ENCODE data around the gene TAS2R60. TPM values are rescaled to one million over a fixed set of nuclear protein-coding genes. Genes with fewer than 3 reads are reported as not detected.
"Not testable (repeated sequence)": the region's sequence is repeated elsewhere in the genome, so short reads cannot be mapped to it uniquely, and the experiment has no call there.

TAS2R60 gene
- total and polyA plus RNA-seq, 2 donors: 0.02 to 0.24 TPM

DNA sequence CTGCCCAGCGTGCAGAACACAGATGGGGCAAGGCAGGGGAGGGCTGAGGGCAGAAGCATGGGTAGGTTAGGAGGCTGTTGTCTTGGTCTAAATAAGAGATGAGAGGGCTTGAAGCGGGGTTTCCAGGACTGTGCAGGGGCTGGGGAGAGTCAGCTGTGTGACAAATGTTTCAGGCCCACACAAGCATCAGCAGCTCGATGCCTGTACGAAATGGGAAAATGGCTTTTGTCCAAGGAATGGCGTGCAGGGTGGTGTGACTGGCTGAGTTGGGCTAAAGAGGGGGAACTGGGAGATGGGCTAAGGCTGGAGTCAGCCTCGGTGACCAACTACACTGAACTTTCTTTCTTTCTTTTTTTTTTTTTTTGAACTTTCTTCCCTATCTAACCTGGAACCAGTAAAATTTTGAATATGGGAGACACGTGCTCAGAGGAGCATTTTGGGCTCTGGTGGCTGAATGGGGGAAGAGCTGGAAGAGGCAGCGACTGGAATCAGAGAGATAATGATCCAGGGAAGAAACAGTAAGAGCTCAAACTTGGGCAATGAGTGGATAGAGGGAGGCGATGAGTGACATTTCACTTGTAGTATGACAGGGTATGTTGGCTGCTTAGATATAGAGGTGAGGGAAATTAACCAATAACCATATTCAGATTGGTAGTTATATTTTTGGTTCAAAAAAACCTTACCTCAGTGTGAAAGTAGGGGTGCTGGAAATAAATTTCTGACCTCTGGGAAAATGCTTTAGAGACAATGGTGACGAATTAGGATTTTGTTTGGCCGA lies 24.4 kb upstream of the TAS2R60 start:
- no peak for DNase-seq (ENCODE audit: low read depth in 6 of 9, low spot score in 9 of 9)
- Histone ChIP-seq H3K4me3 (ENCODE audit: low read length in 2 of 2) (no peak overlapping the region), H3K27me3 (ENCODE audit: control insufficient read depth in 2 of 2, insufficient read depth in 1 of 2, low read length in 1 of 2) (no peaks in the 10 kb centered on the region), H3K4me1 (ENCODE audit: control insufficient read depth in 2 of 2, insufficient read depth in 2 of 2, low read length in 2 of 2) (peaks cover 0 to 5% of the 10 kb centered on the region in 2 donors), H3K36me3 (ENCODE audit: control insufficient read depth in 2 of 2, insufficient read depth in 2 of 2, low read length in 1 of 2) (peaks cover 0 to 16% of the 10 kb centered on the region in 2 donors), H3K27ac (ENCODE audit: low read depth in 1 of 2, low read length in 1 of 2) (peak overlapping the region in 1 of 2 donors; percentile 1), H3K9me3 (ENCODE audit: control insufficient read depth in 2 of 2, insufficient read depth in 1 of 2, low read length in 1 of 2) (no peaks in the 10 kb centered on the region)
- 94% methylated on average over 11 of the region's 11 CpGs for WGBS

DNA sequence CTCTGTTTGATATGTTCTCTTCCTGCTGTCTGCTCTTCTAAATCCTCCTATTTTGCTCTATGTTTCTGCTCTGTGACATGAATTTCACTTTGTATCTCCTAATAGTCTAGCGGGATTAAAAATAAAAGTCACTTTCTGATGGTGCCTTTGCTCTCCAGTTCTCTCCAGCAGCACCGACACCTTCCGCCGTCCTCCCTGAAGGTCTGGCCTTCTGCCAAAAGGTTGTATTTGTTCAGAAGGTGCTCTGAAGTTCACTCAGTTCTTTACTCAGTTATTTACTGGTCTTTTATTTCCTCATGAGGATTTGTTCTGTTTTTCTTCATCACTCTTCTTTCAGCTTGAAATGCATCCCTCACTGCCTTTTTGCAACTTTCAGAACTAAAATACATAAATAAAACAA lies 23.4 kb upstream of the TAS2R60 start:
- no peaks in the 10 kb centered on the region for H3K9me3 ChIP-seq (ENCODE audit: control insufficient read depth in 2 of 2, insufficient read depth in 1 of 2, low read length in 1 of 2)
- no peak overlapping the region for H3K4me3 ChIP-seq (ENCODE audit: low read length in 2 of 2)
- WGBS: 75% methylated on average over 4 of the region's 4 CpGs
- H3K4me1 ChIP-seq (ENCODE audit: control insufficient read depth in 2 of 2, insufficient read depth in 2 of 2, low read length in 2 of 2): peaks cover 0 to 5% of the 10 kb centered on the region in 2 donors
- peaks cover 0 to 16% of the 10 kb centered on the region in 2 donors for H3K36me3 ChIP-seq (ENCODE audit: control insufficient read depth in 2 of 2, insufficient read depth in 2 of 2, low read length in 1 of 2)
- DNase-seq (ENCODE audit: low read depth in 6 of 9, low spot score in 9 of 9): no peak
- no peaks in the 10 kb centered on the region for H3K27me3 ChIP-seq (ENCODE audit: control insufficient read depth in 2 of 2, insufficient read depth in 1 of 2, low read length in 1 of 2)
- no peak overlapping the region for H3K27ac ChIP-seq (ENCODE audit: low read depth in 1 of 2, low read length in 1 of 2)

- H3K9me3 ChIP-seq (ENCODE audit: control insufficient read depth in 2 of 2, insufficient read depth in 1 of 2, low read length in 1 of 2); DNase-seq (ENCODE audit: low read depth in 6 of 9, low spot score in 9 of 9); H3K4me3 ChIP-seq (ENCODE audit: low read length in 2 of 2); H3K27me3 ChIP-seq (ENCODE audit: control insufficient read depth in 2 of 2, insufficient read depth in 1 of 2, low read length in 1 of 2); H3K27ac ChIP-seq (ENCODE audit: low read depth in 1 of 2, low read length in 1 of 2); H3K4me1 ChIP-seq (ENCODE audit: control insufficient read depth in 2 of 2, insufficient read depth in 2 of 2, low read length in 2 of 2): not testable (repeated sequence)
- peaks cover 0 to 16% of the 10 kb centered on the region in 2 donors for H3K36me3 ChIP-seq (ENCODE audit: control insufficient read depth in 2 of 2, insufficient read depth in 2 of 2, low read length in 1 of 2)
- 61% methylated on average over 3 of the region's 3 CpGs for WGBS
These were observed 22.6 kb upstream of the TAS2R60 start for GRCh38 chr7:143420624-143421023.

GRCh38 chr7:143422033-143422432 lies 21.2 kb upstream of the TAS2R60 start:
- Histone ChIP-seq H3K27me3 (ENCODE audit: control insufficient read depth in 2 of 2, insufficient read depth in 1 of 2, low read length in 1 of 2) (no peaks in the 10 kb centered on the region), H3K4me1 (ENCODE audit: control insufficient read depth in 2 of 2, insufficient read depth in 2 of 2, low read length in 2 of 2) (peaks cover 0 to 5% of the 10 kb centered on the region in 2 donors), H3K27ac (ENCODE audit: low read depth in 1 of 2, low read length in 1 of 2) (no peak overlapping the region), H3K4me3 (ENCODE audit: low read length in 2 of 2) (no peak overlapping the region), H3K9me3 (ENCODE audit: control insufficient read depth in 2 of 2, insufficient read depth in 1 of 2, low read length in 1 of 2) (no peaks in the 10 kb centered on the region), H3K36me3 (ENCODE audit: control insufficient read depth in 2 of 2, insufficient read depth in 2 of 2, low read length in 1 of 2) (peaks cover 0 to 16% of the 10 kb centered on the region in 2 donors)
- WGBS: 96% methylated on average over 3 of the region's 3 CpGs
- DNase-seq (ENCODE audit: low read depth in 6 of 9, low spot score in 9 of 9): no peak

GRCh38 chr7:143424476-143424875 lies 18.8 kb upstream of the TAS2R60 start:
- H3K9me3 ChIP-seq (ENCODE audit: control insufficient read depth in 2 of 2, insufficient read depth in 1 of 2, low read length in 1 of 2); H3K27me3 ChIP-seq (ENCODE audit: control insufficient read depth in 2 of 2, insufficient read depth in 1 of 2, low read length in 1 of 2); H3K27ac ChIP-seq (ENCODE audit: low read depth in 1 of 2, low read length in 1 of 2); H3K4me1 ChIP-seq (ENCODE audit: control insufficient read depth in 2 of 2, insufficient read depth in 2 of 2, low read length in 2 of 2); H3K4me3 ChIP-seq (ENCODE audit: low read length in 2 of 2); DNase-seq (ENCODE audit: low read depth in 6 of 9, low spot score in 9 of 9): not testable (repeated sequence)
- WGBS: 97% methylated on average over 34 of the region's 34 CpGs
- peaks cover 0 to 11% of the 10 kb centered on the region in 2 donors for H3K36me3 ChIP-seq (ENCODE audit: control insufficient read depth in 2 of 2, insufficient read depth in 2 of 2, low read length in 1 of 2)

DNA sequence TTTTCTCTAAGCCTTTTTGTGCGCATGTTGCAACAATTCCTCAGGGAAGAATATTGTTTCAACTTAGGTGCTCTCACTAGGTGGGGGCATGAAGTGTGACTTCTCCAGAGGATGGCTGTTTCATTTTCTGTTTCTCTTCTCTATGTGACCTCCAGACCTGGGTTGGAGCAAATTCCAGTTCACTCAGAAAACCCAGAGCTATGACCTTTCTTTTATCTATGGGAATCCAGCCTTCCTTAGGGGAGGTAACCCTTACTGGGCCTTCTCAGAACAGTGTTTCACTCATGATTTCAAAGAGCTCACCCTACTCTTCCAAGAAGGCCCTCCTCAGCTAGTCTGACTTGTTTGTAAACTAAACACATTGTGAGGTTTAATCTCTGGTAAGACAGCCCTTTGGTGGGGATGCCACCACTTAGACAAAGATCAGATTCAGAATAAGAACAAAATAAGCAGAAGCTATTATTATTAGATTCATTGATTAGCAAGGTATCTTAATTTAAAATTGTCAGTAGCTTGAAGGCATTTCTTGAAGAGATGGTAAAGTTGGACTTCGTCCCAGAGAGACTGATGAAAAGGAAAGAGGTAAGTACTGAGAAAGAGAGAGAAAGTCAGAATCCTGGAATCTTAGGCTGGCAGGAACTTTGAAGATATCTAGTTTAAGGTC lies 16.6 kb upstream of the TAS2R60 start:
- H3K9me3 ChIP-seq (ENCODE audit: control insufficient read depth in 2 of 2, insufficient read depth in 1 of 2, low read length in 1 of 2): no peaks in the 10 kb centered on the region
- H3K27ac ChIP-seq (ENCODE audit: low read depth in 1 of 2, low read length in 1 of 2): no peak overlapping the region
- peaks cover 0 to 3% of the 10 kb centered on the region in 2 donors for H3K36me3 ChIP-seq (ENCODE audit: control insufficient read depth in 2 of 2, insufficient read depth in 2 of 2, low read length in 1 of 2)
- 90% methylated on average over 2 of the region's 2 CpGs for WGBS
- H3K4me1 ChIP-seq (ENCODE audit: control insufficient read depth in 2 of 2, insufficient read depth in 2 of 2, low read length in 2 of 2): no peaks in the 10 kb centered on the region
- no peak for DNase-seq (ENCODE audit: low read depth in 6 of 9, low spot score in 9 of 9)
- H3K4me3 ChIP-seq (ENCODE audit: low read length in 2 of 2): no peak overlapping the region
- no peaks in the 10 kb centered on the region for H3K27me3 ChIP-seq (ENCODE audit: control insufficient read depth in 2 of 2, insufficient read depth in 1 of 2, low read length in 1 of 2)

GRCh38 chr7:143429770-143430698 lies 13.2 kb upstream of the TAS2R60 start:
- no peak overlapping the region for H3K27ac ChIP-seq (ENCODE audit: low read depth in 1 of 2, low read length in 1 of 2)
- no peak for DNase-seq (ENCODE audit: low read depth in 6 of 9, low spot score in 9 of 9)
- no peaks in the 10 kb centered on the region for H3K9me3 ChIP-seq (ENCODE audit: control insufficient read depth in 2 of 2, insufficient read depth in 1 of 2, low read length in 1 of 2)
- H3K4me1 ChIP-seq (ENCODE audit: control insufficient read depth in 2 of 2, insufficient read depth in 2 of 2, low read length in 2 of 2): no peaks in the 10 kb centered on the region
- no peak overlapping the region for H3K4me3 ChIP-seq (ENCODE audit: low read length in 2 of 2)
- H3K27me3 ChIP-seq (ENCODE audit: control insufficient read depth in 2 of 2, insufficient read depth in 1 of 2, low read length in 1 of 2): no peaks in the 10 kb centered on the region
- H3K36me3 ChIP-seq (ENCODE audit: control insufficient read depth in 2 of 2, insufficient read depth in 2 of 2, low read length in 1 of 2): peaks cover 0 to 3% of the 10 kb centered on the region in 2 donors
- WGBS: 96% methylated on average over 10 of the region's 10 CpGs

DNA sequence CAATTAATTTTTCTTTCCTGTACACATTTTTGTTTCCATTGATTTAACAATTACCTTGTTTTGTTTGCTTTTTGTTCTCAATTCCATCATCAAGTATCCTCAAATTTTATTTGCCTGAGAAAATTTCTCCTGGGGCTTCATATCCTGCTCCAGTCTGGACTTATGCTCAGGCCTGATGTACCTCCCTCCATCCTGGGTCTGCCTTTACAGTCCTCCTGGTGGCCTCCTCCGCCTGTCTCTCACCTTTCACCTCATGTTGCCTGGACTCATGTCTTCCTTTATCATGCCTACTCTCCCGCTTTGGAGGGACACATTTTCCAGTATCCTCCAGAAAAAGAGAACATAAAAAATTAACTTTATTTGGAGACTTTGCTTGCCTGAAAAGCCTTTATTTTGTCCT lies 12.1 kb upstream of the TAS2R60 start:
- Histone ChIP-seq H3K27me3 (ENCODE audit: control insufficient read depth in 2 of 2, insufficient read depth in 1 of 2, low read length in 1 of 2) (no peaks in the 10 kb centered on the region), H3K27ac (ENCODE audit: low read depth in 1 of 2, low read length in 1 of 2) (no peak overlapping the region), H3K9me3 (ENCODE audit: control insufficient read depth in 2 of 2, insufficient read depth in 1 of 2, low read length in 1 of 2) (no peaks in the 10 kb centered on the region), H3K36me3 (ENCODE audit: control insufficient read depth in 2 of 2, insufficient read depth in 2 of 2, low read length in 1 of 2) (peaks cover 0 to 3% of the 10 kb centered on the region in 2 donors), H3K4me3 (ENCODE audit: low read length in 2 of 2) (no peak overlapping the region), H3K4me1 (ENCODE audit: control insufficient read depth in 2 of 2, insufficient read depth in 2 of 2, low read length in 2 of 2) (peaks cover 0 to 2% of the 10 kb centered on the region in 2 donors)
- WGBS: 49% methylated on average over 2 of the region's 2 CpGs
- DNase-seq (ENCODE audit: low read depth in 6 of 9, low spot score in 9 of 9): no peak

All from thymus (tissue), 11 donors.